K562 (cell line): ENCODE data around the gene PPP1R13L. TPM values are rescaled to one million over a fixed set of nuclear protein-coding genes. Genes with fewer than 3 reads are reported as not detected.

Experiments
- DPF2 ChIP-seq: fragments of 450-650 bp; IDR thresholded peaks from 2 replicates; pipeline ENCODE4 v1.6.1; 2016
- E2F3 ChIP-seq: fragments of 250-450 bp; sonication (Bioruptor Pico); IDR thresholded peaks from 2 replicates; pipeline ENCODE4 v1.4.0; 2020; ENCODE audit warnings: mild to moderate bottlenecking
- ETS2 ChIP-seq: IDR thresholded peaks from 2 replicates; pipeline ENCODE4 v1.6.1; 2016; ENCODE audit warnings: borderline replicate concordance, missing genetic modification characterization, mild to moderate bottlenecking, moderate library complexity, missing compliant biosample characterization; ENCODE audit not compliant: poor library complexity, severe bottlenecking
- HMGN3 ChIP-seq: IDR thresholded peaks from 2 replicates; pipeline ENCODE4 v1.6.1; 2011; ENCODE audit warnings: borderline replicate concordance, low read depth, mild to moderate bottlenecking, mixed read lengths, low read length; ENCODE audit not compliant: insufficient read length; ENCODE audit errors: extremely low read depth
- HNRNPLL ChIP-seq: fragments of 200-400 bp; formaldehyde crosslinking; IDR thresholded peaks from 2 replicates; pipeline ENCODE4 v1.6.1; 2017; ENCODE audit warnings: low read length, low read depth, mild to moderate bottlenecking; ENCODE audit not compliant: poor library complexity, severe bottlenecking
- NR2C1 ChIP-seq, 2 experiments: fragments of 450-650 bp; IDR thresholded peaks; 2 replicates each; pipeline ENCODE4 v1.6.1; 2017; ENCODE audit warnings: mild to moderate bottlenecking in 2 of 2, antibody characterized with exemption in 1 of 2, inconsistent platforms in 1 of 2, missing compliant biosample characterization in 1 of 2, missing genetic modification characterization in 1 of 2
- PHF20 ChIP-seq: fragments of 450-650 bp; IDR thresholded peaks from 2 replicates; pipeline ENCODE4 v1.6.1; 2018; ENCODE audit not compliant: partially characterized antibody
- POLR2B ChIP-seq: fragments of 450-650 bp; IDR thresholded peaks from 2 replicates; pipeline ENCODE4 v1.6.1; 2018; ENCODE audit warnings: low read depth; ENCODE audit not compliant: partially characterized antibody
- STAG1 ChIP-seq: sonication (generic); formaldehyde crosslinking; IDR thresholded peaks from 2 replicates; pipeline ENCODE4 v1.5.0; 2020; ENCODE audit warnings: missing genetic modification reagents, borderline replicate concordance
- TAL1 ChIP-seq: fragments of 450-650 bp; IDR thresholded peaks from 2 replicates; pipeline ENCODE4 v1.6.1; 2016; ENCODE audit warnings: mild to moderate bottlenecking
- ZNF23 ChIP-seq: fragments of 250-450 bp; sonication (Bioruptor Pico); IDR thresholded peaks from 2 replicates; pipeline ENCODE4 v1.4.0; 2020; ENCODE audit warnings: mild to moderate bottlenecking
- ZNF589 ChIP-seq: fragments of 200-800 bp; sonication (Bioruptor generic); IDR thresholded peaks from 2 replicates; pipeline ENCODE4 v1.6.1; 2016; ENCODE audit warnings: low read depth, missing genetic modification characterization, missing compliant biosample characterization
- polyA plus RNA-seq, 8 experiments: library from polyadenylated mRNA; depleted of rRNA in 4 of 8; stranded (reverse) in 5 of 8; unstranded in 3 of 8; fragments of >200 nt; fragmentation: Nextera tagmentation in 2 of 8; fragmentation: Illumina TruSeq in 1 of 8; extraction: Ambion mirVana in 2 of 8; extraction: Trizol in 1 of 8; gene quantifications; 2 replicates each; pipeline versions ENCODE4 v1.2.1 to v1.2.3, GENCODE V29; 2011 to 2014; ENCODE audit warnings: inconsistent platforms in 1 of 8, missing spikeins in 1 of 8
- total RNA-seq, 7 experiments: library from RNA; depleted of rRNA in 6 of 7; stranded (reverse); fragments of >200 nt in 6 of 7; fragmentation: Illumina TruSeq in 2 of 7; extraction: Trizol in 2 of 7; gene quantifications; 2 replicates each; pipeline versions ENCODE4 v1.2.1 to v1.2.3, GENCODE V29; 2011 to 2021; ENCODE audit warnings: low replicate concordance in 1 of 7
- TF ChIP-seq, protein P1 (sequence below): fragments of 250-450 bp; sonication (Bioruptor Pico); IDR thresholded peaks from 2 replicates; pipeline ENCODE4 v1.8.0; 2021; ENCODE audit warnings: mild to moderate bottlenecking, moderate library complexity
- TF ChIP-seq, protein P2 (sequence below): fragments of 250-450 bp; sonication (Bioruptor Pico); IDR thresholded peaks from 2 replicates; pipeline ENCODE4 v1.4.0; 2020; ENCODE audit warnings: mild to moderate bottlenecking, moderate library complexity
- TF ChIP-seq, protein P3 (sequence below): sonication (generic); IDR thresholded peaks from 2 replicates; pipeline ENCODE4 v1.6.1; 2016
- TF ChIP-seq, protein P4 (sequence below): fragments of 450-650 bp; IDR thresholded peaks from 2 replicates; pipeline ENCODE4 v1.6.1; 2016; ENCODE audit warnings: antibody characterized with exemption

Gene PPP1R13L
- total and polyA plus RNA-seq, 9 of the 15 experiments (the other 6 are each of a cell fraction or from before 2014, with no cell fraction given): 0.32 to 6.7 (median 2.0) TPM

DNA sequence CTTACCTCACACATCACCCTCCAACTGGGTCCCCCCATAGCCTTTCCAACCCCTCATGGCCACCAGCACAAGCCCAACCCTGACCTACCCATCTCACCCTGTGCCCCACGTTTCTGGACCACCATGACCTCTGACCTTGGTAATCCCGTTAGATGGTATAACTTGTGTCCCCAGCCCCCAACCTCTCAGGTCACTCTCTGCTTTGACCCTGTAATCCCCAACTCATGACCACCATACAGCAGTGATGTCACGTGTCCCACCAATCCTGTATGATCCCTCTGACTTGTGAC is 55.8 kb downstream of the PPP1R13L start (continued):
- TF ChIP-seq ETS2: no peak
- TF ChIP-seq STAG1: no peak
- TF ChIP-seq, protein P1, sequence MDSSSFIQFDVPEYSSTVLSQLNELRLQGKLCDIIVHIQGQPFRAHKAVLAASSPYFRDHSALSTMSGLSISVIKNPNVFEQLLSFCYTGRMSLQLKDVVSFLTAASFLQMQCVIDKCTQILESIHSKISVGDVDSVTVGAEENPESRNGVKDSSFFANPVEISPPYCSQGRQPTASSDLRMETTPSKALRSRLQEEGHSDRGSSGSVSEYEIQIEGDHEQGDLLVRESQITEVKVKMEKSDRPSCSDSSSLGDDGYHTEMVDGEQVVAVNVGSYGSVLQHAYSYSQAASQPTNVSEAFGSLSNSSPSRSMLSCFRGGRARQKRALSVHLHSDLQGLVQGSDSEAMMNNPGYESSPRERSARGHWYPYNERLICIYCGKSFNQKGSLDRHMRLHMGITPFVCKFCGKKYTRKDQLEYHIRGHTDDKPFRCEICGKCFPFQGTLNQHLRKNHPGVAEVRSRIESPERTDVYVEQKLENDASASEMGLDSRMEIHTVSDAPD (CRISPR knock-in tag): no peak
- peak; percentile 40 for TF ChIP-seq POLR2B
- no peak for TF ChIP-seq TAL1
- TF ChIP-seq HMGN3: no peak
- TF ChIP-seq HNRNPLL: no peak
- TF ChIP-seq, protein P2, sequence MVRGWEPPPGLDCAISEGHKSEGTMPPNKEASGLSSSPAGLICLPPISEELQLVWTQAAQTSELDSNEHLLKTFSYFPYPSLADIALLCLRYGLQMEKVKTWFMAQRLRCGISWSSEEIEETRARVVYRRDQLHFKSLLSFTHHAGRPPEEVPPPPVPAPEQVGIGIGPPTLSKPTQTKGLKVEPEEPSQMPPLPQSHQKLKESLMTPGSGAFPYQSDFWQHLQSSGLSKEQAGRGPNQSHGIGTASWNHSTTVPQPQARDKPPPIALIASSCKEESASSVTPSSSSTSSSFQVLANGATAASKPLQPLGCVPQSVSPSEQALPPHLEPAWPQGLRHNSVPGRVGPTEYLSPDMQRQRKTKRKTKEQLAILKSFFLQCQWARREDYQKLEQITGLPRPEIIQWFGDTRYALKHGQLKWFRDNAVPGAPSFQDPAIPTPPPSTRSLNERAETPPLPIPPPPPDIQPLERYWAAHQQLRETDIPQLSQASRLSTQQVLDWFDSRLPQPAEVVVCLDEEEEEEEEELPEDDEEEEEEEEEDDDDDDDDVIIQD: no peak
- TF ChIP-seq, protein P3, sequence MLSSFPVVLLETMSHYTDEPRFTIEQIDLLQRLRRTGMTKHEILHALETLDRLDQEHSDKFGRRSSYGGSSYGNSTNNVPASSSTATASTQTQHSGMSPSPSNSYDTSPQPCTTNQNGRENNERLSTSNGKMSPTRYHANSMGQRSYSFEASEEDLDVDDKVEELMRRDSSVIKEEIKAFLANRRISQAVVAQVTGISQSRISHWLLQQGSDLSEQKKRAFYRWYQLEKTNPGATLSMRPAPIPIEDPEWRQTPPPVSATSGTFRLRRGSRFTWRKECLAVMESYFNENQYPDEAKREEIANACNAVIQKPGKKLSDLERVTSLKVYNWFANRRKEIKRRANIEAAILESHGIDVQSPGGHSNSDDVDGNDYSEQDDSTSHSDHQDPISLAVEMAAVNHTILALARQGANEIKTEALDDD: no peak
- TF ChIP-seq DPF2: no peak
- TF ChIP-seq ZNF589: no peak
- no peak for TF ChIP-seq ZNF23
- TF ChIP-seq NR2C1 (IDR thresholded peaks at IDR 0.05): peak; percentile 78
- TF ChIP-seq NR2C1 (tag; IDR thresholded peaks at IDR 0.05): peak; percentile 74; the same call in 1 of the 2 replicates
- TF ChIP-seq, protein P4, sequence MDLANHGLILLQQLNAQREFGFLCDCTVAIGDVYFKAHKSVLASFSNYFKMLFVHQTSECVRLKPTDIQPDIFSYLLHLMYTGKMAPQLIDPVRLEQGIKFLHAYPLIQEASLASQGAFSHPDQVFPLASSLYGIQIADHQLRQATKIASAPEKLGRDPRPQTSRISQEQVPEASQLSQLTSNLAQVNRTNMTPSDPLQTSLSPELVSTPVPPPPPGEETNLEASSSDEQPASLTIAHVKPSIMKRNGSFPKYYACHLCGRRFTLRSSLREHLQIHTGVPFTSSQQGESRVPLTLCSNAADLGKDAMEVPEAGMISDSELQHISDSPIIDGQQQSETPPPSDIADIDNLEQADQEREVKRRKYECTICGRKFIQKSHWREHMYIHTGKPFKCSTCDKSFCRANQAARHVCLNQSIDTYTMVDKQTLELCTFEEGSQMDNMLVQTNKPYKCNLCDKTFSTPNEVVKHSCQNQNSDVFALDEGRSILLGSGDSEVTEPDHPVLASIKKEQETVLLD: no peak
- no peak for TF ChIP-seq PHF20
- no peak for TF ChIP-seq E2F3 (CRISPR knock-in tag)
